NCI-H1105 treated with DMSO at 0.1 percent for 48 hours (cell line): ENCODE measurements around the gene ANO1.

Experiments used
- DNase-seq: peaks from one replicate; lab custom pipeline; 2025; lab: John Stamatoyannopoulos, UW

Gene ANO1

DNA sequence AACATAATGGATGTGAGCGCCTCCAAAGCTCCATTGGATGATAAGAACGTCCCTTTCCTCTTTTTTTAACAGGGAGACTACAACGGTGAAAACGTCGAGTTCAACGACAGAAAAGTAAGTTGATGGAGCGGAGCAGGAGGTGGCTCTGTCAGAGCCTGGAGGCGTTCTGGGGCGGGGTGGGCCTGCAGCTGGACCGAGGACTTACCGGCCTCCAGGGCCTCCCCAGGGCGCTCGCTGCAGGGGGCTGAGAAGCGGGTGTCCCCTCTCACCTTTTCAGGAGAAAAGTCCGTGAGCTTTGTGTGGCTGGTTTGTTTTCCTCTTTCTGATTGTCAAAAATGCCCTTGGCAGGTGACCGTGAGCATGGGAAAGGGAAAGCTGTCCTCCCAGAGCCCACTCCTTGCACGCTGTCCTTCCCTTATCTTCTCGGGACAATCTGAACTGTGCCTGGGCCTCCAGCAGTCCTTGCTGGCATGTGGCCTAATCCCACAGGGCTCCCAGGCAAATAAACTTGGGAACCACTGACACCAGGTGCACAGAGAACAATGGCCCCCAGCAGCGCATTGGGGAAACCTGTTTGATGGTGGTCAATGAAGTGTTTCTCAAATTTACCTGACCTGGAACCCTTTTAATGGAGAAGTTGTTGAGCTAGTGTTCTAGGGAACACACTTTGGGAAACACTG, 38.4 kb downstream of the ANO1 start:
- no peak for DNase-seq

DNA sequence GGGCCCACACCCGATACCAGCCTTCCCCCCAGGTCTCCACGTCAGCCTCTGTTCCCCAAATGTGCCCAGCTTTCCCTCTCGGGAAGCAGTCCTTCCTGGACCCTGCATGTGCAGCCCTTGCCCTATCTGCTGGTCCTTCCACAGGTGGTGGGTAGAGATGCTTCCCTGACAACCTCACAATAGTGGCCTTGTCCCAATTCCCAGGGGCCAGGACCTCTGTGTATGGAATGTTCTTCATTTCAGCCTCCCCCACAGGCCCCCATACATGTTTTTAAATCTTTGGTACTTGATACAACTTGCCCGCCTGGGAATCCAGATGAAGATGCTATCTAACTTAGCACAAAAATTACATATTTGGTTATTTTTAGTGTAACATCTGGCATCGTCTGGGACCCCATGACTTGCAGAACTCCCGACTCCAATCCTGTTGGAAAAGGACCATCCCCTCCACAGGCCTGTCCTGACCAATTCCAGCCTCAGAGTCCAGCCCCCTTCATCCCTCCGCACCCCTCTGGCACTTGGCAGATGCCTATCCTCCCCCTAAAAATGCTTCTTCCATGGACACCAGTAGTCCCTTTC, 39.5 kb downstream of the ANO1 start:
- no peak for DNase-seq

DNA sequence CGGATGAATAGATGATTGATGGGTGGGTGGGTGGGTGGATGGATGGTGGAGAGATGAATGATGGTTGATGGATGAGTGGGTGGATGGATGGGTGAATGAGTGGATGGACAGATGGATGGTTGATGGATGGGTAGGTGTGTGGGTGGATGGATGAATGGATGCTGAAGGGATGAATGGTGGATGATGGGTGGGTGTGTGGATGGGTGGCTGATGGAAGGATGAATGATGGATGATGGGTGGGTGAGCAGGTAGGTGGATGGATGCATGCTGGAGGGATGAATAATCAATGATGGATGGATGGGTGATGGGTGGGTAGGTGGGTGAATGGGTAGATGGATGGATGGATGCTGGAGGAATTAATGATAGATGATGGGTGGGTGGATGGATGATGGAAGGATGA, 40.5 kb downstream of the ANO1 start:
- DNase-seq: no peak

DNA sequence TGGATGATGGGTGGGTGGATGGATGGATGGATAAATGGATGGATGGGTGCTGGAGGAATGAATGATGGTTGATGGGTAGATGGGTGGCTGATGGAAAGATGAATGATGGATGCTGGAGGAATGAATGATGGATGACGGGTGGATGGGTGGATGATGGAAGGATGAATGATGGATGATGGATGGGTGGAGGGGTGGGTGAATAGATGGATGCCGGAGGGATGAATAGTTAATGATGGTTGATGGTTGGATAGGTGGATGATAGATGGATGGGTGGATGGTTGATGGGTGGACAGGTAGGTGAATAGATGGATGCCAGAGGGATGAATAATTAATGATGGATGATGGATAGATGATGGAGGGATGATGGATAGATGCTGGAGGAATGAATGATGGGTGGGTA, 41.4 kb downstream of the ANO1 start:
- DNase-seq: no peak

DNA sequence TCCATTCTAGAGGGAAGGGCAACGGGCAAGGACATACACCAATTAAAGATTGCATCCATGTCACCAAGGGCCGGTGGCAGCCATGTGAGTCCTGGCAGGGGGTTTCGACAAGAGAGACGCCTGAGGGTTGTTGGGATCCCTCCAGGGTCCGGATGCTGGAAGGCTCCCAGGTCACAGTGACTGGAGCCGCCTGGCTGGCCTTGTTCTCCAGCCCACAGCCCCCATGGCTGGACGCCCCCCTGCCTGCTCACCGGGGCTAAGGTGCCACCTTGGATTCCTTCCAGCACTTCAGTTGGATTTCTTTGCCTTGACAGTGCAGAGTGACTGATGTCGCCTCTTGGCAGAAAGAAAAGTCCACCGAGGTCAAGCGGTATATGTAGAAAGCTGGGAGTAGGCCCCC, 42.6 kb downstream of the ANO1 start:
- no peak for DNase-seq

DNA sequence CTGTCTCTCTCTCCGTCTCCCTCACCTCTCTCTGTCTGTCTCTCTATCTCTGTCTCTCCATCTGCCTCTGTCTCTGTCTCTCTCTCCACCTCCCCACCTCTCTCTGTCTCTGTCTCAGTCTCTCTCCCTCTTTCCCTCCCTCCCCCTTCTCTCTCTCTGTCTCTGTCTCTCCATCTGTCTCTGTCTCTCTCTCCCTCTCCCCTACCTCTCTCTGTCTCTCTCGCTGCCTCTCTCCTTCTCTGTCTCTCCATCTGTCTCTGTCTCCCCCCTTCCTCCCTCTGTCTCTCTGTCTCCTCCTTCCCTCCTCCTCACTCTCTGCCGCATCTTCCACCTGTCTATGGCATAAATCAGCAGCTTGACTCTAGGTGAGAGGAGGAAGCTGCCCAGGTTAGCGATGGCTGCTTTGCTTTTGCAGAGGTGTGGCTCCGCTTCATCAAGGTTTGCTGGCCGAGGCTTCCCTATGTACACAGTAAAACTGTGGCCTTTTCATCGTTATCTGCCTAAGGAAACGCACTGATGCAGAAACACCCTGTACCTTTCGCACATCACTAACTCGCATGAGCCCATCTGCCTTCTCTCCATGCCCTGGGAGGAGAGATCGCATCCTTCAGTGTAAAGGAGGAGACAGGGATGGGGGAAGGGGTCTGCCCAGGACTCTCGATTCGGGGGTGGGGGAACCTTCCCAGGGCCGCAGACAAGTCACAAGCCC, 44.5 kb downstream of the ANO1 start:
- DNase-seq: no peak

DNA sequence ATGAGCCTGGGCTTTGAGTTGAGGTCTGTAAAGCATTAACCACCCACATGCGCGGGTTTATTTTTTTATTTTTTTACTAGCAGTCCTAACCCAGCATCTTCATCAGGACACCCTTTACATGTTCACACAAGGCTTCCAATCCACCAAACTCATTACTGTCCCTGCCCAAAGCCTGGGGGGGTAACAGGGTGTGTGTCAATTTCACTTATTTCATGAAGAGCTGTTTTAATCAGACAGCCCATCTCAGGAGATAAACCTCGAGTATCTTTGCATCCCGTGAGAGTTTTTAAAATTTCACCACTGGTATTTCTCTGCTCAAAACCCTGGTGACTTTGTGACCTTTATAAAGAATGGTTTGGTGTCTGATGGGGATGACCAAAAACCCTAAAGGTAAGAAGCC, 45.6 kb downstream of the ANO1 start:
- DNase-seq: no peak

DNA sequence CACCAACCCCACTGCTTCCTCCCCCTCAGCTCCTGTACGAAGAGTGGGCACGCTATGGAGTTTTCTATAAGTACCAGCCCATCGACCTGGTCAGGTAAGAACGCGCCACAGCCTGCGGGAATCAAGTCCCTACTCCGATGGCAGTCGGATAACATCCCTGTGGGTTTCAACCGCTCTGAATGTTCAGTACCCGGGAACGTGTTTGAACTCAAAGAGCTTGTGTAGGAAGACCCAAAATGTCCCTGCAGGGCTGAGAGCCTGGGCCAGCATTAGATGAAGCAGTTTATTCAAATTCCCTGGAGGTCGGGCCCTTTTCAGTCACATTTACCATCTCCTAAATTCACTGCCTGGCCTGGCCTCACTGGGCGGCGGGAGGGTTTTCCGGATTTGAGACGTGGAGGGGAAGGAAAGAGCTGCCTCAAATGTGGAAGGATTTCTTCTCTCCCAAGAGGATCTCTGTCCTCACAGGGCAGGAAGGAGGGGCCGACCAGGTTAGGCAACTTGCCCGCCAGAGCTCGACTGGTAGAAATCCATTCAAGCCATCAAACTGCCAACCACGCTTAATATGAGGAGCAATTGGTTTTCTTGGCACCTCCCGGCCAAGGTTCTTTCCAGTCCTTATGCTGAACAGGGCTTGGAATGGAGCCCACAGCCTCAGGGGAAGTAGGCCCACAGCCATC, 46.3 kb downstream of the ANO1 start:
- DNase-seq: no peak

DNA sequence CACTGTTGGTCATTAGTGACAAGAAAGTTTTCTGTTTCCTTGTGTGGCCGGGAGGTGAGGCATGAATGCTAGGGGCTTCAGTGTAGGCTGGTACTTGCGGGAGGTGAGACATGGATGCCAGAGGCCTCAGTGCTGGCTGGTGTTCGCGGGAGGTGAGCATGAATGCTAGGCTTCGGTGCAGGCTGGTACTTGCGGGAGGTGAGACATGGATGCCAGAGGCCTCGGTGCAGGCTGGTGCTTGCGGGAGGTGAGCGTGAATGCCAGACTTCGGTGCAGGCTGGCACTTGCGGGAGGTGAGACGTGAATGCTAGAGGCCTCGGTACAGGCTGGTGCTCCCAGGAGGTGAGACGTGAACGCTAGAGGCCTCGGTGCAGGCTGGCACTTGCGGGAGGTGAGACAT, 48.4 kb downstream of the ANO1 start:
- no peak for DNase-seq

DNA sequence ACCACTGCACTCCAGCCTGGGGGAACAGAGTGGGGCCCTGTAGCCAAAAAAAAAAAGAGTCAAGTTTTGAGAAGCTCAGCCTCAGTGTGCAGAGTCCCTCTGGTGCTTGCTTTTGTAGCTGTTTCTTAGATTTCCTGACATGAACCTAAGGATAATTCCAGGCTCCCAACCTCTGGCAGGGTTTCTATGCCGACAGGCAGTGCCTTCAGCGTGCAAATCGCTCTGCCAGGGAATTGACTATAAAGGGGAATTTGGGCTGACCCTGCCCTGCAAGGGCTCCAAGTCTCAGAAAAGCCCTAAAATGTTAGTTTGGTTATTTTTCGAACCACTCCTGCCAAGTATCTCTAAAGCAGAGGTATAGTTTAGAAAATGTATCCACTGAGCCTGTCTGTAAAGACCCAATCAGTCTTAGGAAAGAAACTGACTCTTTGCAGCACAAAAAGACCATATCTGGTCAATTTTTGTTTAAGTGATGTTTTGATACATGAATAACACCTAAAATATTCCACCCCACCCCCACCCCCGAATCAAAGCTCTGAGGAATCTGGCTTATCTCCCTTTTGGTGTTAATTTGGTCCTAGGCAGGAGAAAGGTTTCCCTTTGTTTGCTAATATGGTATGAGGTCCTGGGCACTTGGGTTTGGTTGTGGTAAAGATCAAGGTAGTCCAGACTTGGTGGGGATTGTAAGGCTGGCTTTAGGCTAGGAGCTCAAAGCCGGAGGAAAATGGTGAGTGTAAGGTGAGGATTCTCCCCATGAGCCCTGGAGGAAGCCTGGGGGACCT, 49.7 kb downstream of the ANO1 start:
- DNase-seq: no peak

DNA sequence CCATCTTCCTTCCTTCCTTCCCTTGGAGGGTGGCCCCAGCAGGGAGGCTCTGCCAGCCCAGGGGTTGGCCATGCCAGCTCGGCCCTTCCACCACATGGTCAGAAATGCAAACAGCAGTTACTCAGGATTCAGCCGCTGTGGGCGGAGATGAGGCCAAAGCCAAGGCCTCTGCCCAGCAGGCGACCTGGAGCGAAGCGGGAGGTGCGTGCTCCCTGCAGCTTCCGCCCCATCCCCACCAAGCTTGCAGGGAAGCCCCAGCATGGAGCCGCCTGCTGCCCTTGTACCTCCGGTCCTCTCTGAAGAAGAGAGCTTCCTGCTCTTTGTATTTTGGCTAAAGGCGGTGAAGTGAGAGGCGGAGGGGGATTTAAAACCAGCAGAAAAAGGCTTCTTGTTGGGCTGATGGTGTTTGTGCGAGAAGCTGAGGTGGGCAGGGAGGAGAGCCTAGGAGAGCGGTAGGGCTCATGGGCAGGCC, 50.4 kb downstream of the ANO1 start:
- DNase-seq: no peak

DNA sequence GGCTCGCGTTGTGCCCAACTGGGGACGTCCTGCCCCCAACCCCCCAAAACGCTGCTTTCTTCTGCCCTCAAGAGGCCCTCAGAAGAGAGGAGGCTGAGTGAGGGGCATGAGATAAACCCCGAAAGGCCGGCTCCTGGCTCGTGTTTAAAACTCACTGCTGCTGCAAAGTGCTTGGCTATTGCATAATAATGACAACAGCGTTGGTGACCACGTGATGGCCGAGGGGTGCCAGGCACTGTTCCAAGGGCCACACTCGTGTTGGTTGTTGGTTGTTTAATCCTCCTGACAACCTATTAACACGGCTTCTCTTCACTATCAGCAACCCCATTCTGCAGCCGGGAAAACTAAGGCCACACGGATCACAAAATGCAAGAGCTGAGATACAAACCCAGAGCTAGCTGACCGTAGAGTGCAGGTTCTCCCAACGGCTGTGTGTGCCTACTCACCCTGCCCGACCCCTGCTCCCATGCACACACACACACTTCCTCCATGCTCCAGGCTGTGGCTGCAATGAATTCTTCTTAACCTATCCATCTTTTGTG, 51.0 kb downstream of the ANO1 start:
- DNase-seq: no peak

DNA sequence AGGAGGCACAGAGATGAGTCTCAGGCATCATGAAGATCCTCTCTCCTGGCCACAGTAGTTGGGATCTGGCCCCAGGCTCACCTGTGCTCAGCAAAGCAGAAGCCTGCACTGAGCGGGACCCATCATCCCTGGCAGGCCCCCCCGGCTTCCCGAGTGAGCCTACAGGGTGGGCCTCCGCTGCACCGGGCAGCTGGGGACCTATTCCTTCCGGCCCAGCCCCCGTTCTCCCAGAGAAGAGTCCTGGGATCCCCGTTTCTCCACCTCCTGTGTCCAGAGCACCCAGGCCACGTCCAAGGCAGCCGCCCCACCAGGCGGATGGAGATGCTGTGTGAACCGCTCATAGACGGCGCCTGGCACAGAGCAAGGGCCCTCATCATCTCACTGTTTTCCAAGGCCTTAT, 52.5 kb downstream of the ANO1 start:
- DNase-seq: no peak

DNA sequence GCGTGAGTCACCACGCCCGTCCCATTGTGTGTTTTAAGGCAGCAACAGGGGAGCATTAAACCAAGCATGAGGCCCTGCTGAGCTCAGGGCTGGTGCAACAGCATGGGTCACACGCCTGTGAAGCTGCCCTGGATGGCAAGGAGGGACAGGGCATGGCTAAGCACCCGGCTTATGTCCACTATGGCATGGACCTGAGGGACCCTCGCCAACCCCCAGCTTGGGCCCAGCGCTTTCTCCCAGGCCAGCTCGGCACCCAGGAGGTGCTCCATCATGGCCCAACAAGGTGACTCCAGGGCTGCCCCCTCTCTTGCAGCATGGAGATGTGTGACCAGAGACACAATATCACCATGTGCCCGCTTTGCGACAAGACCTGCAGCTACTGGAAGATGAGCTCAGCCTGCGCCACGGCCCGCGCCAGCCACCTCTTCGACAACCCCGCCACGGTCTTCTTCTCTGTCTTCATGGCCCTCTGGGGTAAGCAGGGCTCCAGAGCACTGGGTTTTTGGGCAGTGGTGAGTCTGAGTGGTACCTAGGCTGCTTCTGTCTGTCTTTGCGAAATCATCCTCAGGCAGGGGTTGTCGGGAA, 53.6 kb downstream of the ANO1 start:
- no peak for DNase-seq

DNA sequence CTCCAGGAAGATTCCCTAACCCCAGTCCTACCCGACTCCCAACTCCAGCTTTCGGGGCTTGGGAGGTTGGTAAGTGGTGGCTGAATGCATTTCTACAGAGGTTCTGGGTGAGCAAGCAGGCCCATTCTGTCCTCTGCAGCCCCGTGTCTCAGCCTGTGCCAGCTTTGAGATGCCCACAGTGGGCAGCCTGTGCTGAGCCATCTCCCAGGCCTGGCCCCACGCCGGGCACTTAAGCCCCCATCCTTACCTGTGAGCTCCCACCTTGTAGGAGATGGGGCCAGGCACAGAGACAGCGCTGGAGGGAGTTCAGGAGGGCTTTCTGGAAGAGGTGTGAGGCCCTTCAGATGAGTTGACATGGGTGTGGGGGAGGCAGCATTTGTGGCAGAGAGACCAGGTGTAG, 54.5 kb downstream of the ANO1 start:
- DNase-seq: no peak

DNA sequence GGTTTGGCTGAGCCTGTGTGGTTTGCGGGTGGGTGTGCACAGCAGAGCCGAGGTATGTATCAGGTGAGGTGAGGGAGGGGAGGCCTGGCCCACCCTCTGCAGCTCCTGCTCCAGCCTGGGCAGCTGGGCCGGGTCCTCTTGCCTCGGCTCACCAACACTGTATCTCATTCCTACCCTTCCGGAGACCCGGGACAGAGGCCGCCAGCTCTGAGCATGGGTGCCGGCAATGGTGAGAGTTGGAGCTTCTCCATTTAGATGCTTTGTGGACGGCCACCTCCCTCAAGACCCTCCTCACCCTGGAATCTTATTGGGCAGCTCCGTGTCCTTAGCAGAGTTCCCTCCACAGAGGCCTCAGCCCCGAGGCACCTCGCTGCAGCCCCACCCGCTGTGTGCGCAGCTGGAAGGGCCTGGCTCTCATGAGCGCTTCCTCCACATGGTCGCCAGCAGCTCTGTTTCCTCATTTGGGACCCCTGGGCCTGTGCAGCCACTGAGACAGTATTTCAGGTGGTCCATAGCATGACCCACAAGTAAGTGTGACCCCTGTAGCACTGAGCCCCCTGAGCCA, 55.7 kb downstream of the ANO1 start:
- DNase-seq: no peak

DNA sequence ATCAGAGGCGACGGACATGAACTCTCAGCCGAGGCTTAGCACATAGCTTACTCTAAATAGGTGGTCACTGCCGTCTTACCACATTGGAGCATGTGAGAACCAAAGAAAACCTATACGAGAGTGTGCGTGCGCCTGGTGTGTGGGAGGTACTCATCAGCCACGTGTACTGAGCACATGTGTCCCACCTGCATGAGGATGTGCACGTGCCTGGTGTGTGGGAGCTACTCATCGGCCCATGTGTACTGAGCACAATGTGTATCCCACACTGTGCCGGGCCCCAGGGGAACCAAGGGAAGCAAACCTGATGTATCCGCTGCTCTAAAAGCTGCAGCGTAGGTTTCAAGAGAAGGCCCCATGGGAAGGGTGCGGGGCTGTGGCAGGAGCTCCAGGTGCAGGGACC, 56.4 kb downstream of the ANO1 start:
- no peak for DNase-seq

DNA sequence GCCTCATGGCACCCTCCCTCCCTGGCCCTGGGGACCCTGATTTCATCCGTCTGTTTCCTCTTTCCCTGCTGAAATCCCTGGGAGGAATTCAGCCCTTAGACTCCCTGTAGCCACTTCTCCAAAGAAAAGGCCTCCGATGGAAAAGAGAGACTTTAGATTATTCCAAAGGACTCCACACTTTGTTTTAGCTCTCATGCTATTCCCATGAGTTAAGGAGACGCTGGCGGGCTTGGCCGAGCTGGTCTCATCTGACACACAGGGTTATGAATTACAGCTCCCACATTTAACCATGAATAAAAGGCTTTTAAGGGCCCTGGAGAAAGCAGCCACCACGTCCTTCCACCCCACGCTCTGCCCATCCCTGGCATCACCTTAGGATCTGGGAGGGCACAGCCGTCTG, 57.0 kb downstream of the ANO1 start:
- DNase-seq: no peak

DNA sequence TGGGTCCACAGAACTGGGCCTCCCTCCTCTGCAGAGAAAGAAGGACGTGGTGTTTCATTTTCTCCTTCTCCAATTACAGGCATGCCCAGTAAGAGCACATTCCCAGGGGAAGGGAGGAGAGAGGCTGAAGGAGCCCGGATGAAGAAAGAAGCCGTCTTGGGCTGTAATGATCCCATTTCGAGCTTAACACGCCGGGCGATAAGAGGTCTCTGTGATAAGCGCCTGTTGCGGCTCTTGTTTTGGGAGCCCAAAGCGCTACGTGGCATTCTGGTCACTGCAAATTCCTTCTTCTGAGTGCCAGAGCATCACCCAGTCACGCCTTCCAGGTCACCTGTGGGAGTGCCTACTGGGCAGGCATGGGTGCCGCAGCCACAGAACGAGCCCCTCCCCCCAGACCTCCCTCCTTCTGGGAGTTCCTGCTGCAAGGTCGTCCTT, 57.5 kb downstream of the ANO1 start:
- DNase-seq: no peak

DNA sequence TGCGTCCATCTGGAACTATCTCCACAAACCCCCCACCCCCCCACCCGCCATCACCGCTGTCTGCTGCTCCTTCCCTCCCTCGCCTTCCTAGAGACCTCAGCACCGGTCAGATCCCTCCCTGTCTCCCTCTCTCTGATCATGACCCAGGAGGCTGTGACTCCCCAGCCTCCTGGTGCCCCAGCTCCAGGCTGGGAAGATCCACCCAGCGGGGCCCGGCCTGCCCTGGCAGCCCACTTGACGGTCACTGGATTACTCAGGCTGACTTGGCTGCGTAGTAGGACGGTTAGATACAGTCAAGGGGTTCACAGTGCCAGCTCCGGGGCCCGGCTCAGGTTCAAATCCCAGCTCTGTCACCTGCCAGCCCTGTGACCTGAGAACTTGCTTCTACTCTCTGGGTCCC, 59.3 kb downstream of the ANO1 start:
- no peak for DNase-seq

DNA sequence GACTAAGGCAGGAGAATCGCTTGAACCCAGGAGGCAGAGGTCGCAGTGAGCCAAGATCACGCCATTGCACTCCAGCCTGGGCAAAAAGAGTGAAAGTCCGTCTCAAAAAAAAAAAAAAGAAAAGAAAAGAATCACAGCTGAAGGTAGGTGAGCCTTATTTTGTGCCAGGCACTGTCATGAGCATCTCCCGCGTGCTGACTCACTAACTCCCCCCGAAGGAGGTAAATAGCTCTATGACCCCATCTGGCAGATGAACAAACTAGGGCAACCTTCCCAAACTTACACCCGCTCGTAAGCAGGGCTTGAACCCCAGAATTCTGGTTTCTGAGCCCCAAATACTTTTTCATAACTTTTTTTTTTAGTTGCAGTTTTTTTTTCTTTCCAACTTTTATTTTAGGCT, 60.3 kb downstream of the ANO1 start:
- DNase-seq: no peak
